Urinary bladder (tissue), 4 donors: ENCODE results near the gene NT5E. TPM values are rescaled to one million over a fixed set of nuclear protein-coding genes. Genes with fewer than 3 reads are reported as not detected.

Experiments used
- DNase-seq: peaks from one replicate; pipeline ENCODE4 v3.0.0-alpha.2; 2015; ENCODE audit errors: extremely low spot score
- H3K27ac ChIP-seq: one replicate; pipeline ENCODE4 v1.5.1; 2013; ENCODE audit warnings: low read depth, mild to moderate bottlenecking, moderate library complexity
- H3K36me3 ChIP-seq: one replicate; pipeline ENCODE4 v1.6.1; 2013; ENCODE audit warnings: mild to moderate bottlenecking, moderate library complexity; ENCODE audit not compliant: insufficient read depth
- H3K4me1 ChIP-seq: one replicate; pipeline ENCODE4 v1.6.1; 2013; ENCODE audit warnings: mild to moderate bottlenecking, moderate library complexity; ENCODE audit not compliant: insufficient read depth
- H3K4me3 ChIP-seq: one replicate; pipeline ENCODE4 v1.5.1; 2013; ENCODE audit warnings: low read depth, low read length
- WGBS: extraction: QIAGEN DNeasy Blood & Tissue Kit; methylation state at CpG from one replicate; pipeline ENCODE4 v1.1.7; 2013; 5-methylcytosine and 5-hydroxymethylcytosine counted together
- polyA plus RNA-seq: library from polyadenylated mRNA; stranded (reverse); fragments of 200-250 nt; gene quantifications from one replicate; pipeline ENCODE4 v1.2.3, GENCODE V29; 2013
- total RNA-seq: library from RNA; depleted of rRNA; stranded (reverse); fragments of >200 nt; gene quantifications from one replicate; pipeline ENCODE4 v1.2.3, GENCODE V29; 2014
- donor health status: healthy with polysubstance abuse.
- donor health status: healthy.

Gene NT5E
- total and polyA plus RNA-seq, 2 donors = 17.5 to 36.9 TPM

GRCh38 chr6:85473748-85474147 lies 23.9 kb downstream of the NT5E start:
- no peak for DNase-seq
- WGBS = 100% methylated on average over 1 of the region's 1 CpG
- Histone ChIP-seq H3K4me3 (no peak overlapping the region), H3K36me3 (no peaks in the 10 kb centered on the region), H3K27ac (no peak overlapping the region), H3K4me1 (no peaks in the 10 kb centered on the region)

GRCh38 chr6:85476532-85476931 lies 26.6 kb downstream of the NT5E start:
- no peak for DNase-seq
- Histone ChIP-seq H3K36me3 (no peaks in the 10 kb centered on the region), H3K4me1 (no peaks in the 10 kb centered on the region), H3K4me3 (no peak overlapping the region), H3K27ac (no peak overlapping the region)
- 94% methylated on average over 4 of the region's 4 CpGs for WGBS

GRCh38 chr6:85479208-85479607 lies 29.3 kb downstream of the NT5E start:
- 90% methylated on average over 1 of the region's 1 CpG for WGBS
- Histone ChIP-seq H3K36me3 (no peaks in the 10 kb centered on the region), H3K4me3 (no peak overlapping the region), H3K27ac (no peak overlapping the region), H3K4me1 (no peaks in the 10 kb centered on the region)
- DNase-seq = no peak

- WGBS = 69% methylated on average over 8 of the region's 8 CpGs
- H3K36me3 ChIP-seq = no peaks in the 10 kb centered on the region
- no peak overlapping the region for H3K4me3 ChIP-seq
- no peak overlapping the region for H3K27ac ChIP-seq
- no peak for DNase-seq
- no peaks in the 10 kb centered on the region for H3K4me1 ChIP-seq
These were observed 32.5 kb downstream of the NT5E start for GRCh38 chr6:85482206-85482904.

- no peak overlapping the region for H3K4me3 ChIP-seq
- 24% methylated on average over 10 of the region's 10 CpGs for WGBS
These were observed 33.2 kb downstream of the NT5E start for GRCh38 chr6:85482905-85483700.

GRCh38 chr6:85483846-85484245 lies 34.0 kb downstream of the NT5E start:
- H3K36me3 ChIP-seq = no peaks in the 10 kb centered on the region
- DNase-seq = no peak
- H3K4me3 ChIP-seq = no peak overlapping the region
- no peak overlapping the region for H3K27ac ChIP-seq
- H3K4me1 ChIP-seq = no peaks in the 10 kb centered on the region
- 74% methylated on average over 4 of the region's 4 CpGs for WGBS

More at GRCh38 chr6:85482905-85483700, 33.2 kb downstream of the NT5E start:
- no peak for DNase-seq
- Histone ChIP-seq H3K36me3 (no peaks in the 10 kb centered on the region), H3K27ac (no peak overlapping the region), H3K4me1 (no peaks in the 10 kb centered on the region)

GRCh38 chr6:85484948-85485347 lies 35.1 kb downstream of the NT5E start:
- H3K4me3 ChIP-seq = no peak overlapping the region
- DNase-seq = no peak
- no peaks in the 10 kb centered on the region for H3K36me3 ChIP-seq
- 94% methylated on average over 5 of the region's 5 CpGs for WGBS
- no peaks in the 10 kb centered on the region for H3K4me1 ChIP-seq
- H3K27ac ChIP-seq = no peak overlapping the region

GRCh38 chr6:85490516-85491248 lies 40.8 kb downstream of the NT5E start:
- no peak overlapping the region for H3K27ac ChIP-seq
- DNase-seq = no peak
- 78% methylated on average over 6 of the region's 6 CpGs for WGBS

GRCh38 chr6:85493389-85493788 lies 43.5 kb downstream of the NT5E start:
- H3K36me3 ChIP-seq = no peaks in the 10 kb centered on the region
- 91% methylated on average over 1 of the region's 1 CpG for WGBS
- H3K4me1 ChIP-seq = no peaks in the 10 kb centered on the region
- no peak for DNase-seq
- H3K4me3 ChIP-seq = no peak overlapping the region
- no peak overlapping the region for H3K27ac ChIP-seq

More at GRCh38 chr6:85490516-85491248, 40.8 kb downstream of the NT5E start:
- H3K36me3 ChIP-seq = no peaks in the 10 kb centered on the region
- H3K4me1 ChIP-seq = no peaks in the 10 kb centered on the region
- H3K4me3 ChIP-seq = no peak overlapping the region

GRCh38 chr6:85494547-85495536 lies 45.0 kb downstream of the NT5E start:
- Histone ChIP-seq H3K4me1 (no peaks in the 10 kb centered on the region), H3K36me3 (no peaks in the 10 kb centered on the region), H3K4me3 (no peak overlapping the region), H3K27ac (no peak overlapping the region)
- WGBS = 49% methylated on average over 5 of the region's 5 CpGs
- DNase-seq = no peak

GRCh38 chr6:85496009-85496579 lies 46.2 kb downstream of the NT5E start:
- H3K36me3 ChIP-seq = no peaks in the 10 kb centered on the region
- H3K27ac ChIP-seq = no peak overlapping the region
- no peak for DNase-seq
- no peaks in the 10 kb centered on the region for H3K4me1 ChIP-seq
- WGBS = 80% methylated on average over 8 of the region's 8 CpGs
- H3K4me3 ChIP-seq = no peak overlapping the region

- no peaks in the 10 kb centered on the region for H3K4me1 ChIP-seq
- no peaks in the 10 kb centered on the region for H3K36me3 ChIP-seq
- H3K27ac ChIP-seq = no peak overlapping the region
- no peak for DNase-seq
- WGBS = 95% methylated on average over 5 of the region's 5 CpGs
- no peak overlapping the region for H3K4me3 ChIP-seq
These were observed 47.0 kb downstream of the NT5E start for GRCh38 chr6:85496856-85497255.
